Stimulated activated naive CD8-positive, alpha-beta T cell treated with anti-CD3 and anti-CD28 coated beads, Interleukin-15, Interleukin-2, amounts not matched to agents 100 ng/mL and 50 ng/mL, for 24 hours (primary cell): Measurements from ENCODE around the gene SRL.

Experiments used
- H3K27ac Mint-ChIP-seq: one replicate; pipeline ENCODE4 v1.8.0; 2021; ENCODE audit warnings: mild to moderate bottlenecking, mixed read lengths
- H3K27me3 Mint-ChIP-seq: one replicate; pipeline ENCODE4 v1.8.0; 2021; ENCODE audit warnings: mixed read lengths
- H3K36me3 Mint-ChIP-seq: one replicate; pipeline ENCODE4 v1.8.0; 2021; ENCODE audit warnings: low read depth, mixed read lengths
- H3K4me1 Mint-ChIP-seq: one replicate; pipeline ENCODE4 v1.8.0; 2021; ENCODE audit warnings: low read depth, mixed read lengths
- H3K4me3 Mint-ChIP-seq: one replicate; pipeline ENCODE4 v1.8.0; 2021; ENCODE audit warnings: mild to moderate bottlenecking, mixed read lengths
- H3K9me3 Mint-ChIP-seq: one replicate; pipeline ENCODE4 v1.8.0; 2021; ENCODE audit warnings: mixed read lengths

SRL gene

DNA sequence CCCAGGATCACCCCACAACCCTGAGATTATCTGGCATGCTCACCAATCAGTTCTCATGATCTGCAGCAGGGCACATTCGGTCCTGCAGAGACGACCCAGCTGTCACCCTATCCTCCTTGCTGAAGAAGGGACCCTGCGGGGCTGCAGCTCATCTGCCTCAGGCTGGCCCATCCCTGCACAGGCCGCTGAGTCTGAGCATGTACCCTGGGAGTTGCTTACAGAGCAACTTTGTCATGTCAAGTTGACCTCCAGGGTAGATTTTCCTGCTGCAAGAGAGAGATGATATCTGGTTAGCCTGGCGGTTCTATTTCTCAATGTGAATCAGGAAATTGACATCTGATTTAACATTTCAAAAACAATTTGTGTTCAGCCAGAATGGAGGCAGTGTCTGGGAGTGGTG, 89.6 kb downstream of the SRL start:
- Mint-ChIP-seq H3K27me3 (no peaks in the 10 kb centered on the region), H3K36me3 (no peaks in the 10 kb centered on the region), H3K27ac (no peak overlapping the region), H3K4me1 (no peaks in the 10 kb centered on the region), H3K9me3 (no peaks in the 10 kb centered on the region), H3K4me3 (no peak overlapping the region)

DNA sequence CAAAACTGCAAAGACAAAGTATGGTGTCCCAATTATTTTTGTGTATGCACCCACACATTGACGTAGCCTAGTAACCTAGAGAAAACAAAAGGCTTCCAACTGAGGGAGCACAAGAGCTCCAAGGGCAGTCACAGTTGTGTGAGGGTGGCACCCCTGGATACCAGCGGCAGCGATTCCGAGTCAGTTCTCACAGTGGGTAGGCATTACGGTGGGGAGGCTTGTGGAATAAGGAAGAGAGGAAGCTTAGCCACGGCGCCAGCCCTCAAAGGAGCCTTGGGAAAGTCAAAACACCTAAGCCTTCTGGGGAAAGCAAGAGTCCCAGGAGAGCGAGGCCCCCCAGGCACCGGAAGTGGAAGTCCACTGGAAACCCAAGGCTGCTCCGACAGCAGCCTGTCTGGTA, 94.6 kb downstream of the SRL start:
- Mint-ChIP-seq H3K9me3 (no peaks in the 10 kb centered on the region), H3K4me1 (peaks cover 4% of the 10 kb centered on the region), H3K36me3 (no peaks in the 10 kb centered on the region), H3K27me3 (no peaks in the 10 kb centered on the region), H3K27ac (no peak overlapping the region), H3K4me3 (no peak overlapping the region)

DNA sequence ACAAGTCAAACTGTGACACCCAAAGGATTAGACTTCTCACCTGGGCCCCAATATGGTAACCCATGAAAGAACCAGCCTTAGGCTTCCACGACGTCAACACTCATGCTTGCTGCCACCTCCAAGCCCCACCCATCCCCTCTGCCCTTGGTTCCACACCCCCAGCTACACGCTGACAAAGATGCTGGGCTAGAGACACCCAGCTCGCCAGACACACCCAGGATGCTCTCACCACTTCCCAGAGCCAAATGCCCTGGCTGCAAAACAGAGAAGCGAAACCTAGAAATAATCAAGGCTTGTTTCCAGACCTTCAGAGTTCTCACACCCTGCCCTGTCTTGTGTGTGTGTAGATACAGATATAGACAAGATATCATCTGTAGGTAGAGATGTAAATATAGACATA, 99.6 kb downstream of the SRL start:
- H3K36me3 Mint-ChIP-seq, result no peaks in the 10 kb centered on the region
- no peak overlapping the region for H3K4me3 Mint-ChIP-seq
- peaks cover 5% of the 10 kb centered on the region for H3K4me1 Mint-ChIP-seq
- H3K27me3 Mint-ChIP-seq, result no peaks in the 10 kb centered on the region
- H3K9me3 Mint-ChIP-seq, result no peaks in the 10 kb centered on the region
- no peak overlapping the region for H3K27ac Mint-ChIP-seq

DNA sequence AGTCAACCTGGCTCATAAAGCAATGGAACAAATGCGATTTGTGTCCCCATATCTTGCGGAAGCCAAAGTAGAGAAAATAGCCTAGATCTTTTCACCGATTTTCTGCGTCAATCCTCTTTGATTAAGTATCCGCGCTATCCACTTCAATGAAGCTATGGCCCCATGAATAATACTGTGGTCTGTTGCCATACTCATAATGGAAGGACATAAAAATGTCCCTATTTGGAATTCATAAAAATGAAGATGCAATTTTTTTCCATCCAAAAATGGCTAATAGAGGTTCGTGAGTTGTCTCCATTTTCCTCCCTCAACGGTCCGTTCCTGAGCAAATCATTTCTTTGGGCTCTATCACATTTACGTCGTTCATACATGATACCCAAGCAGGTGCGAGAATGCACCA, 100.3 kb downstream of the SRL start:
- Mint-ChIP-seq H3K36me3 (no peaks in the 10 kb centered on the region), H3K27ac (no peak overlapping the region), H3K27me3 (peaks cover under 1% of the 10 kb centered on the region), H3K4me3 (no peak overlapping the region), H3K9me3 (no peaks in the 10 kb centered on the region), H3K4me1 (peaks cover 5% of the 10 kb centered on the region)

DNA sequence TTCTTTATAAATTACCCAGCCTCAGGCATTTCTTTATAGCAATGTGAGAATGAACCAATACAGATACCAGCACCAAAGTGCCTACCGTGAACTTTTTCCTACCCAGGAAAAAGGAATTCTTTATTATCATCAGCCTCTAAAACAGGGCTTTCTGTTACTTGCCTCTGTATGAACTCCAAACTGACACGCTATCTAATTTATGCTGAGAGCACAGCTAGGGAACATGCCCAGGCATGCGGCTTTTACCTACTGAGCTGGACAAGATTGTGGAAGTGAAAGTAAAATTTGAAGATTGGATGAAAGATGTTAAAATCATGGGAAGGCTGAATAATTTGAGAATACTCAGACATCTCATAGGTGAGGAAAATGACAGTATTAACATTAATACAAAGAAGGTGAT, 101.2 kb downstream of the SRL start:
- H3K9me3 Mint-ChIP-seq, result no peaks in the 10 kb centered on the region
- H3K27ac Mint-ChIP-seq, result no peak overlapping the region
- peaks cover 10% of the 10 kb centered on the region for H3K27me3 Mint-ChIP-seq
- H3K4me1 Mint-ChIP-seq, result peaks cover 5% of the 10 kb centered on the region
- no peak overlapping the region for H3K4me3 Mint-ChIP-seq
- H3K36me3 Mint-ChIP-seq, result no peaks in the 10 kb centered on the region

DNA sequence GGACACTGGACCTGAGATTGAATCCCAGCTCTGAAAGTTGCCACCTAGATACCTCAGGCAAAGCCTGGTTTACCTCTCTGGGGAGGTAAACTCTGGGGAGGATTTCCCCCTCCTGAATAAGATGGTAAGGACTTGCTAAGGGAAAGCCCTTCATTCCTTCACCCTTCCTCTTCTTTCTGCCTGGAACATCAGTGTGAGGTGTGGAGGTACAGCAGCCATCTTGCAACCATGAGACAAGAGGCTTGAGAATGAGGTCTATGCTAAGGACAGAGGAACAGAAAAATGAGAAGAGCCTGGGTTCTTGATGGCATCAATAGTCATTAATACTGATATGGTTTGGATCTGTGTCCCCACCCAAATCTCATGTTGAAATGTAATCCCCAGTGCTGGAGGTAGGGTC, 101.9 kb downstream of the SRL start:
- Mint-ChIP-seq H3K4me3 (no peak overlapping the region), H3K27me3 (peaks cover 10% of the 10 kb centered on the region), H3K4me1 (peaks cover 5% of the 10 kb centered on the region)

More for the DNA sequence above, 101.9 kb downstream of the SRL start:
- H3K27ac Mint-ChIP-seq, result no peak overlapping the region
- H3K9me3 Mint-ChIP-seq, result no peaks in the 10 kb centered on the region
- H3K36me3 Mint-ChIP-seq, result no peaks in the 10 kb centered on the region
